K562 (cell line): ENCODE measurements around the gene SULT1A3. TPM values are rescaled to one million over a fixed set of nuclear protein-coding genes. Genes with fewer than 3 reads are reported as not detected.

Experiments used
- CGGBP1 ChIP-seq: fragments of 250-450 bp; sonication (Bioruptor Pico); IDR thresholded peaks from 2 replicates; pipeline ENCODE4 v1.9.0; 2021; ENCODE audit warnings: mild to moderate bottlenecking
- ETS1 ChIP-seq: conservative IDR thresholded peaks from 2 replicates; pipeline ENCODE4 v1.6.1; 2011; ENCODE audit warnings: low read depth, mild to moderate bottlenecking, low read length; ENCODE audit not compliant: control insufficient read depth
- FOXA3 ChIP-seq, 2 experiments: fragments of 450-650 bp in 1 of 2; sonication (generic) in 1 of 2; formaldehyde crosslinking; IDR thresholded peaks in 1 of 2; conservative IDR thresholded peaks in 1 of 2; 2 replicates each; pipeline versions ENCODE4 v1.4.0 to v1.8.0; 2020 to 2022; ENCODE audit warnings: mild to moderate bottlenecking in 2 of 2, missing genetic modification reagents in 1 of 2
- FOXK1 ChIP-seq: sonication (generic); formaldehyde crosslinking; IDR thresholded peaks from 2 replicates; pipeline ENCODE4 v1.8.0; 2022; ENCODE audit warnings: missing genetic modification reagents, mild to moderate bottlenecking, borderline replicate concordance
- FOXO4 ChIP-seq: fragments of 450-650 bp; formaldehyde crosslinking; IDR thresholded peaks from 2 replicates; pipeline ENCODE4 v1.4.0; 2020; ENCODE audit warnings: mild to moderate bottlenecking, moderate library complexity
- JUNB ChIP-seq: fragments of 450-650 bp; formaldehyde crosslinking; conservative IDR thresholded peaks from 2 replicates; pipeline ENCODE4 v1.4.0; 2020; ENCODE audit warnings: mild to moderate bottlenecking
- KHSRP ChIP-seq: fragments of 450-650 bp; IDR thresholded peaks from 2 replicates; pipeline ENCODE4 v1.6.1; 2017
- MNT ChIP-seq, 2 experiments: fragments of 450-650 bp; conservative IDR thresholded peaks; 2 replicates each; pipeline ENCODE4 v1.6.1; 2017; ENCODE audit warnings: mild to moderate bottlenecking in 2 of 2, moderate library complexity in 2 of 2
- NFIC ChIP-seq: fragments of 450-650 bp; IDR thresholded peaks from 2 replicates; pipeline ENCODE4 v1.6.1; 2017; ENCODE audit warnings: mild to moderate bottlenecking, inconsistent platforms
- PHTF2 ChIP-seq: fragments of 250-450 bp; sonication (Bioruptor Pico); IDR thresholded peaks from 2 replicates; pipeline ENCODE4 v1.5.0; 2021; ENCODE audit warnings: mild to moderate bottlenecking
- PYGO2 ChIP-seq: fragments of 450-650 bp; IDR thresholded peaks from 2 replicates; pipeline ENCODE4 v1.6.1; 2016; ENCODE audit warnings: mild to moderate bottlenecking, missing genetic modification characterization, moderate library complexity, missing compliant biosample characterization
- RB1 ChIP-seq: fragments of 450-650 bp; IDR thresholded peaks from 2 replicates; pipeline ENCODE4 v1.6.1; 2017; ENCODE audit warnings: low read depth, mild to moderate bottlenecking
- RFX5 ChIP-seq: IDR thresholded peaks from 2 replicates; pipeline ENCODE4 v1.6.1; 2011; ENCODE audit warnings: low read depth, mild to moderate bottlenecking, improper control_type of control experiment, low read length
- RFX7 ChIP-seq: fragments of 250-450 bp; sonication (Bioruptor Pico); IDR thresholded peaks from 2 replicates; pipeline ENCODE4 v1.5.1; 2021; ENCODE audit warnings: mild to moderate bottlenecking
- SMARCA5 ChIP-seq: fragments of 450-650 bp; IDR thresholded peaks from 2 replicates; pipeline ENCODE4 v1.6.1; 2016
- THAP12 ChIP-seq: fragments of 250-450 bp; sonication (Bioruptor Pico); IDR thresholded peaks from 2 replicates; pipeline ENCODE4 v1.9.0; 2021; ENCODE audit warnings: mild to moderate bottlenecking, inconsistent platforms
- polyA plus RNA-seq, 8 experiments: library from polyadenylated mRNA; depleted of rRNA in 4 of 8; stranded (reverse) in 5 of 8; unstranded in 3 of 8; fragments of >200 nt; fragmentation: Nextera tagmentation in 2 of 8; fragmentation: Illumina TruSeq in 1 of 8; extraction: Ambion mirVana in 2 of 8; extraction: Trizol in 1 of 8; gene quantifications; 2 replicates each; pipeline versions ENCODE4 v1.2.1 to v1.2.3, GENCODE V29; 2011 to 2014; ENCODE audit warnings: inconsistent platforms in 1 of 8, missing spikeins in 1 of 8
- total RNA-seq, 7 experiments: library from RNA; depleted of rRNA in 6 of 7; stranded (reverse); fragments of >200 nt in 6 of 7; fragmentation: Illumina TruSeq in 2 of 7; extraction: Trizol in 2 of 7; gene quantifications; 2 replicates each; pipeline versions ENCODE4 v1.2.1 to v1.2.3, GENCODE V29; 2011 to 2021; ENCODE audit warnings: low replicate concordance in 1 of 7
- TF ChIP-seq, protein P1 (sequence below): fragments of 250-450 bp; sonication (Bioruptor Pico); IDR thresholded peaks from 2 replicates; pipeline ENCODE4 v1.8.0; 2022; ENCODE audit warnings: inconsistent platforms

SULT1A3 gene
- total and polyA plus RNA-seq, 9 of the 15 experiments (the other 6 are each of a cell fraction or from before 2014, with no cell fraction given) = 2.4 to 18.0 (median 7.3) TPM

DNA sequence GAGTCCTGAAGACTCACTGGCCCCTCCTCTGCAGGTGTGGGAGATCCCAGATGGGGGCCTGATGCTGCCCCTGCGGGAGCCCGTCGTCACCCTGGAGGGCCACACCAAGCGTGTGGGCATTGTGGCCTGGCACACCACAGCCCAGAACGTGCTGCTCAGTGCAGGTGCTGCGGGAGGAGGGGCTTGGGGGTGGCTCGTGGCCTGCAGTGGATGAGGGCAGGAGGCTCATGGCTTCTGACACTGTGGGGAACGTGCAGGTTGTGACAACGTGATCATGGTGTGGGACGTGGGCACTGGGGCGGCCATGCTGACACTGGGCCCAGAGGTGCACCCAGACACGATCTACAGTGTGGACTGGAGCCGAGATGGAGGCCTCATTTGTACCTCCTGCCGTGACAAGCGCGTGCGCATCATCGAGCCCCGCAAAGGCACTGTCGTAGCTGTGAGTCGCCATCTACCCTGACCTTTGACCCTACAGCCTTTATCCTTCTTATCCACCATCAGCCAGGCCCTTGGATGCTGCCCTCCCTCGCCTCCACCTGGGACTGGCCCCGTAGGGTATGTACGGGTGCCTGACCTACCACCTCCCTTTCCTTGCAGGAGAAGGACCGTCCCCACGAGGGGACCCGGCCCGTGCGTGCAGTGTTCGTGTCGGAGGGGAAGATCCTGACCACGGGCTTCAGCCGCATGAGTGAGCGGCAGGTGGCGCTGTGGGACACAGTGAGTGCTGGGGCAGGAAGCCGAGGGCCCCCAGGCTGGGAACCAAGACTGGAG, 12.1 kb upstream of the SULT1A3 start (continued):
- TF ChIP-seq CGGBP1 (no peak), RB1 (no peak; the same call in 1 of the 2 replicates), JUNB (CRISPR knock-in tag) (no peak), FOXO4 (CRISPR knock-in tag) (no peak), NFIC (peak; percentile 54), ETS1 (no peak), KHSRP (no peak), MNT (conservative IDR thresholded peaks at IDR 0.05) (peak in 1 of 2 experiments; percentile 54; a peak in 1 of 4 replicates), RFX5 (no peak), RFX7 (CRISPR knock-in tag) (no peak), THAP12 (CRISPR knock-in tag) (no peak), FOXK1 (CRISPR knock-in tag) (peak; percentile 21; the same call in 1 of the 2 replicates), PYGO2 (tag) (no peak), FOXA3 (CRISPR knock-in tag; conservative IDR thresholded peaks at IDR 0.05 in 1 of 2, IDR thresholded peaks at IDR 0.05 in 1 of 2) (0 out of 4 replicates have a peak, but pooled peaks of 1 of the 2 experiments have one; percentile 59), PHTF2 (no peak), SMARCA5 (no peak)
- TF ChIP-seq, protein P1, sequence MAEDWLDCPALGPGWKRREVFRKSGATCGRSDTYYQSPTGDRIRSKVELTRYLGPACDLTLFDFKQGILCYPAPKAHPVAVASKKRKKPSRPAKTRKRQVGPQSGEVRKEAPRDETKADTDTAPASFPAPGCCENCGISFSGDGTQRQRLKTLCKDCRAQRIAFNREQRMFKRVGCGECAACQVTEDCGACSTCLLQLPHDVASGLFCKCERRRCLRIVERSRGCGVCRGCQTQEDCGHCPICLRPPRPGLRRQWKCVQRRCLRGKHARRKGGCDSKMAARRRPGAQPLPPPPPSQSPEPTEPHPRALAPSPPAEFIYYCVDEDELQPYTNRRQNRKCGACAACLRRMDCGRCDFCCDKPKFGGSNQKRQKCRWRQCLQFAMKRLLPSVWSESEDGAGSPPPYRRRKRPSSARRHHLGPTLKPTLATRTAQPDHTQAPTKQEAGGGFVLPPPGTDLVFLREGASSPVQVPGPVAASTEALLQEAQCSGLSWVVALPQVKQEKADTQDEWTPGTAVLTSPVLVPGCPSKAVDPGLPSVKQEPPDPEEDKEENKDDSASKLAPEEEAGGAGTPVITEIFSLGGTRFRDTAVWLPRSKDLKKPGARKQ (CRISPR knock-in tag) = no peak
